ENCODE data around the gene ICE1.

ICE1 gene

DNA sequence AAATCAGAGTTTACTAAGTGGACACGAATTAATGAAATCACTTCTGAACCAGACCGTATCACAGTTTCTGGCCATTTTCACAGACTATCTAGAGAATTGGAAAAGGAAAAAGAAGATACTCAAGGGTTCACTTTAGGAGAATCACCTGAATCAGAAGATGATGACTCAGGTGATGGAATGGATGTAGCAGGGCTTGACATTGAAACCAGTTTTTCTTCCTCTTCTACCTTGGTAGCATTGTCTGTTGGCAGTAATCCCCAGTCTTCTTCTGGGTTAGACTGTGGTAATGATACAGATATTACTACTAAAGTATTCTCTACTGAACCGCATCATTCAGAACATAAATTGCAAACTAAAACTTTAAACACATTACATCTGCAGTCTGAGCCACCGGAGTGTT is 38.5 kb downstream of the ICE1 start:
- no peak for TF ChIP-seq SIN3A (IDR thresholded peaks at IDR 0.05; ENCODE audit: borderline replicate concordance, insufficient read depth, low read length)
- TF ChIP-seq, protein P1, sequence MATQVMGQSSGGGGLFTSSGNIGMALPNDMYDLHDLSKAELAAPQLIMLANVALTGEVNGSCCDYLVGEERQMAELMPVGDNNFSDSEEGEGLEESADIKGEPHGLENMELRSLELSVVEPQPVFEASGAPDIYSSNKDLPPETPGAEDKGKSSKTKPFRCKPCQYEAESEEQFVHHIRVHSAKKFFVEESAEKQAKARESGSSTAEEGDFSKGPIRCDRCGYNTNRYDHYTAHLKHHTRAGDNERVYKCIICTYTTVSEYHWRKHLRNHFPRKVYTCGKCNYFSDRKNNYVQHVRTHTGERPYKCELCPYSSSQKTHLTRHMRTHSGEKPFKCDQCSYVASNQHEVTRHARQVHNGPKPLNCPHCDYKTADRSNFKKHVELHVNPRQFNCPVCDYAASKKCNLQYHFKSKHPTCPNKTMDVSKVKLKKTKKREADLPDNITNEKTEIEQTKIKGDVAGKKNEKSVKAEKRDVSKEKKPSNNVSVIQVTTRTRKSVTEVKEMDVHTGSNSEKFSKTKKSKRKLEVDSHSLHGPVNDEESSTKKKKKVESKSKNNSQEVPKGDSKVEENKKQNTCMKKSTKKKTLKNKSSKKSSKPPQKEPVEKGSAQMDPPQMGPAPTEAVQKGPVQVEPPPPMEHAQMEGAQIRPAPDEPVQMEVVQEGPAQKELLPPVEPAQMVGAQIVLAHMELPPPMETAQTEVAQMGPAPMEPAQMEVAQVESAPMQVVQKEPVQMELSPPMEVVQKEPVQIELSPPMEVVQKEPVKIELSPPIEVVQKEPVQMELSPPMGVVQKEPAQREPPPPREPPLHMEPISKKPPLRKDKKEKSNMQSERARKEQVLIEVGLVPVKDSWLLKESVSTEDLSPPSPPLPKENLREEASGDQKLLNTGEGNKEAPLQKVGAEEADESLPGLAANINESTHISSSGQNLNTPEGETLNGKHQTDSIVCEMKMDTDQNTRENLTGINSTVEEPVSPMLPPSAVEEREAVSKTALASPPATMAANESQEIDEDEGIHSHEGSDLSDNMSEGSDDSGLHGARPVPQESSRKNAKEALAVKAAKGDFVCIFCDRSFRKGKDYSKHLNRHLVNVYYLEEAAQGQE (IDR thresholded peaks at IDR 0.05; ENCODE audit: insufficient read depth in 1 of 2, low read depth in 2 of 2, low read length in 2 of 2): no peak
- TF ChIP-seq POLR2AphosphoS5 (IDR thresholded peaks at IDR 0.05; ENCODE audit: low read depth, low read length): no peak
- no peak for TF ChIP-seq FOXP2 (optimal IDR thresholded peaks at IDR 0.05; ENCODE audit: borderline replicate concordance, extremely low read depth, extremely low read length, insufficient read depth)
- no peak for TF ChIP-seq TAF1 (IDR thresholded peaks at IDR 0.05; ENCODE audit: borderline replicate concordance, insufficient read depth, low read length)

DNA sequence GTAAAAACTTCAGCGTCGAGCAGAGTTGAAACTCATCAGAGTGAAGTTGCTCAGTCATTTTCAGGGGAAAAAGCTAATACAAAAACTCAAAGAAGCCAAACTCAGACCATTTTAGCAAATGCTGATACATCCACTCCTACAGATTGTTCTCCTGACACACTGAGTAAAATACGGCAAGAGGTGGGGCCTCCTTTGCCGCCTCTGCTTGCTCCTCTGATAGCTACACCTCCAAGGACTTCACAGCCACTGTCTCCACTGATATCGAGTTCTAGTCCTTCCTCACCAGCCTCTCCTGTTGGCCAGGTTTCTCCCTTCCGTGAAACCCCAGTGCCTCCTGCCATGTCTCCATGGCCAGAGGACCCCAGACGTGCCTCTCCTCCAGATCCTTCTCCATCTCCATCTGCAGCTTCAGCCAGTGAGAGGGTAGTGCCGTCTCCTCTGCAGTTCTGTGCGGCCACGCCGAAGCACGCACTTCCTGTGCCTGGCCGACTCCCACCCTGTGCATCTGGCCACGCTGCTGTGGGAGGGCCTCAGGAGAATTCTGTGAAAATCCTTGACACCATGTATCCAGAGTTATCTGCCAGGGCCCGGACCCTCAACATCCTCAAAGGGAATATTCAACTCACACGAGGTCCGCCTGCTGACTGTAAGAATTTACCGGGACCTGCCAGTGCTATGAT is 41.7 kb downstream of the ICE1 start:
- no peak for TF ChIP-seq TAF1 (IDR thresholded peaks at IDR 0.05; ENCODE audit: borderline replicate concordance, insufficient read depth, low read length)
- TF ChIP-seq, protein P1 (IDR thresholded peaks at IDR 0.05; ENCODE audit: insufficient read depth in 1 of 2, low read depth in 2 of 2, low read length in 2 of 2): no peak
- no peak for TF ChIP-seq SIN3A (IDR thresholded peaks at IDR 0.05; ENCODE audit: borderline replicate concordance, insufficient read depth, low read length)
- no peak for TF ChIP-seq FOXP2 (optimal IDR thresholded peaks at IDR 0.05; ENCODE audit: borderline replicate concordance, extremely low read depth, extremely low read length, insufficient read depth)
- TF ChIP-seq POLR2AphosphoS5 (IDR thresholded peaks at IDR 0.05; ENCODE audit: low read depth, low read length): no peak

DNA sequence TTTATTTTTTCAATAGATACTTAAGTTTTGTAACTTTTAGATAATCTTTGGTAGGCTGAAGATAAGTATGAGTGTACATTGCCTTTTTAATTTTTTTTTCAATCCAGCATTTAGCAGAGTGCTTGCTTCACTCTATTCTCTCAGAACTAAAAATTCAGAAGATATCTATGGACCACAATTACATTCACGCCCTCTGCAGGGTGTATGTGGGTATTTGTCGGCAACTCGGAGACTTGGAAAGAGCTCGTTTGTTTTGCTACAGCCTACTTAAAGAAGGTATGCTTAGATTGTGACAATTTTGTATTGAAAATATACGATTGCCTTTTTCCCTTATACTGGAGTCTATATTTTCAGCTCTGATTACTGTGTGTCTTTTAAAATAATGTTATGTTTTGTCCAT is 43.8 kb downstream of the ICE1 start:
- TF ChIP-seq TAF1 (IDR thresholded peaks at IDR 0.05; ENCODE audit: borderline replicate concordance, insufficient read depth, low read length): no peak
- TF ChIP-seq SIN3A (IDR thresholded peaks at IDR 0.05; ENCODE audit: borderline replicate concordance, insufficient read depth, low read length): no peak
- no peak for TF ChIP-seq POLR2AphosphoS5 (IDR thresholded peaks at IDR 0.05; ENCODE audit: low read depth, low read length)
- TF ChIP-seq, protein P1 (IDR thresholded peaks at IDR 0.05; ENCODE audit: insufficient read depth in 1 of 2, low read depth in 2 of 2, low read length in 2 of 2): no peak
- TF ChIP-seq FOXP2 (optimal IDR thresholded peaks at IDR 0.05; ENCODE audit: borderline replicate concordance, extremely low read depth, extremely low read length, insufficient read depth): no peak

DNA sequence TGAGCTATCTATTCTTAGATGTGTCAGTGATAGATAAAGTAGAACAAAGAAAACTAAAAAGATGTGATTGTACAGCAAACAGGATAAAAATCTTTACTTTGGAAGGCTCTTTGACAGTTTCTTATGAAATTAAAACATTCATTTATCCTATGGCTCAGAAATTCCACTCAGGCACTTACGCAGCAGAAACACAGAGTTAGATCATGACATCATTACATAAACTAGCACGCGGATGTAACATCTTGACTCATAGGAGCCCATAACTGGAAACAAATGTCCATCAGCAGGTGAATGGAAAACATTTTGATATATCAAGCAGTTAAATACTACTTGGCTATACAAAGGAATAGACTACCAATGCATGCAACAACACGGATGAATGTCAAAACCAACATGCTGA is 45.3 kb downstream of the ICE1 start:
- TF ChIP-seq TAF1 (IDR thresholded peaks at IDR 0.05; ENCODE audit: borderline replicate concordance, insufficient read depth, low read length) (no peak), POLR2AphosphoS5 (IDR thresholded peaks at IDR 0.05; ENCODE audit: low read depth, low read length) (no peak), FOXP2 (optimal IDR thresholded peaks at IDR 0.05; ENCODE audit: borderline replicate concordance, extremely low read depth, extremely low read length, insufficient read depth) (no peak), SIN3A (IDR thresholded peaks at IDR 0.05; ENCODE audit: borderline replicate concordance, insufficient read depth, low read length) (no peak)
- TF ChIP-seq, protein P1 (IDR thresholded peaks at IDR 0.05; ENCODE audit: insufficient read depth in 1 of 2, low read depth in 2 of 2, low read length in 2 of 2): no peak
